ENCODE measurements around the gene ZMYM5. TPM values are rescaled to one million over a fixed set of nuclear protein-coding genes. Genes with fewer than 3 reads are reported as not detected.

The ZMYM5 gene
- total and polyA plus RNA-seq, 9 of the 15 experiments (the other 6 are each of a cell fraction or from before 2014, with no cell fraction given) = 5.4 to 11.9 (median 7.8) TPM

GRCh38 chr13:19782049-19782726 is 81.3 kb downstream of the ZMYM5 start:
- H3K4me2 ChIP-seq (ENCODE audit: insufficient read depth, low read length) = peak overlapping the region; percentile 87
- H2AFZ ChIP-seq (ENCODE audit: low read depth, low read length) = peak overlapping the region; percentile 93
- ATAC-seq (peak; percentile 76), DNase-seq (ENCODE audit: extremely low read depth in 1 of 4, low spot score in 3 of 4) (peak; percentile 9 to 37 (median 18)), FAIRE-seq (no peak)
- peaks cover 3 to 5% of the 10 kb centered on the region in 2 experiments; a peak in 3 of 5 replicates for H3K4me1 ChIP-seq (replicated peaks in 1 of 2; ENCODE audit: control insufficient read depth in 2 of 2, insufficient read depth in 2 of 2, low read length in 2 of 2)
- no peaks in the 10 kb centered on the region for H3K9me1 ChIP-seq (ENCODE audit: control insufficient read depth, insufficient read depth, low read length)
- no peaks in the 10 kb centered on the region for H4K20me1 ChIP-seq (replicated peaks; ENCODE audit: control insufficient read depth, insufficient read depth, low read length)
- BruUV-seq (replicated peaks) = TSS peak; percentile 93
- H3K79me2 ChIP-seq (ENCODE audit: control insufficient read depth, insufficient read depth, low read length) = peaks cover 31% of the 10 kb centered on the region
- intact Hi-C loops (cut with micrococcal nuclease) = loop anchor here (10.0 kb wide), 1 partner anchor 83 kb away; the partner anchor contains the start of gene ZMYM5
- WGBS (ENCODE audit: insufficient coverage, low coverage, missing lambda C conversion rate) = 1% methylated on average over 47 of the region's 77 CpGs
- peaks cover 2% of the 10 kb centered on the region; the same call in 1 of the 3 replicates for H3K36me3 ChIP-seq (ENCODE audit: control insufficient read depth, insufficient read depth, low read length)
- H3K9ac ChIP-seq (ENCODE audit: insufficient read depth in 1 of 2, low read depth in 2 of 2, low read length in 2 of 2) = peak overlapping the region; percentile 94 to 95
- no peaks in the 10 kb centered on the region for H3K27me3 ChIP-seq (ENCODE audit: control insufficient read depth in 2 of 2, insufficient read depth in 2 of 2, low read length in 2 of 2)
- in situ Hi-C loops (cut with MboI) = no loop called here
- H3K9me3 ChIP-seq (replicated peaks; ENCODE audit: control insufficient read depth, insufficient read depth, low read depth, low read length) = no peaks in the 10 kb centered on the region
- H3K4me3 ChIP-seq = peak overlapping the region; percentile 90
- H3K27ac ChIP-seq (ENCODE audit: extremely low read depth, low read depth, low read length) = peak overlapping the region; percentile 95
- CTCF ChIA-PET (ENCODE audit: low intra/inter-chr PET ratio) = no interaction called here
- POLR2A ChIA-PET = interaction anchor here (1.2 to 1.7 kb wide), 3 partner anchors 11 to 23 kb away, joined by 3 to 11 read pairs (median 8); no protein-coding TSS in a partner anchor
- TF ChIP-seq, protein P1, sequence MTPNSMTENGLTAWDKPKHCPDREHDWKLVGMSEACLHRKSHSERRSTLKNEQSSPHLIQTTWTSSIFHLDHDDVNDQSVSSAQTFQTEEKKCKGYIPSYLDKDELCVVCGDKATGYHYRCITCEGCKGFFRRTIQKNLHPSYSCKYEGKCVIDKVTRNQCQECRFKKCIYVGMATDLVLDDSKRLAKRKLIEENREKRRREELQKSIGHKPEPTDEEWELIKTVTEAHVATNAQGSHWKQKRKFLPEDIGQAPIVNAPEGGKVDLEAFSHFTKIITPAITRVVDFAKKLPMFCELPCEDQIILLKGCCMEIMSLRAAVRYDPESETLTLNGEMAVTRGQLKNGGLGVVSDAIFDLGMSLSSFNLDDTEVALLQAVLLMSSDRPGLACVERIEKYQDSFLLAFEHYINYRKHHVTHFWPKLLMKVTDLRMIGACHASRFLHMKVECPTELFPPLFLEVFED (CRISPR knock-in tag; conservative IDR thresholded peaks at IDR 0.05) = no peak
- TF ChIP-seq RBBP5 (IDR thresholded peaks at IDR 0.05; ENCODE audit: borderline replicate concordance, insufficient read depth, low read length, poor library complexity, severe bottlenecking) (peak; percentile 70), ZFX (CRISPR knock-in tag; IDR thresholded peaks at IDR 0.05) (peak; percentile 60), ZNF354B (CRISPR knock-in tag; IDR thresholded peaks at IDR 0.05) (no peak), ATF6 (CRISPR knock-in tag; IDR thresholded peaks at IDR 0.05) (no peak), RBM14 (IDR thresholded peaks at IDR 0.05; ENCODE audit: borderline replicate concordance, insufficient read depth, low read depth, low read length) (no peak), ZC3H11A (IDR thresholded peaks at IDR 0.05; ENCODE audit: low read depth, low read length) (no peak), ID3 (CRISPR knock-in tag; IDR thresholded peaks at IDR 0.05) (no peak), ID3 (tag; IDR thresholded peaks at IDR 0.05) (no peak), TCF7L2 (IDR thresholded peaks at IDR 0.05; ENCODE audit: low read depth, low read length) (no peak)
- TF ChIP-seq, protein P2, sequence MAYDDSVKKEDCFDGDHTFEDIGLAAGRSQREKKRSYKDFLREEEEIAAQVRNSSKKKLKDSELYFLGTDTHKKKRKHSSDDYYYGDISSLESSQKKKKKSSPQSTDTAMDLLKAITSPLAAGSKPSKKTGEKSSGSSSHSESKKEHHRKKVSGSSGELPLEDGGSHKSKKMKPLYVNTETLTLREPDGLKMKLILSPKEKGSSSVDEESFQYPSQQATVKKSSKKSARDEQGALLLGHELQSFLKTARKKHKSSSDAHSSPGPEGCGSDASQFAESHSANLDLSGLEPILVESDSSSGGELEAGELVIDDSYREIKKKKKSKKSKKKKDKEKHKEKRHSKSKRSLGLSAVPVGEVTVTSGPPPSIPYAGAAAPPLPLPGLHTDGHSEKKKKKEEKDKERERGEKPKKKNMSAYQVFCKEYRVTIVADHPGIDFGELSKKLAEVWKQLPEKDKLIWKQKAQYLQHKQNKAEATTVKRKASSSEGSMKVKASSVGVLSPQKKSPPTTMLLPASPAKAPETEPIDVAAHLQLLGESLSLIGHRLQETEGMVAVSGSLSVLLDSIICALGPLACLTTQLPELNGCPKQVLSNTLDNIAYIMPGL (CRISPR knock-in tag; IDR thresholded peaks at IDR 0.05) = no peak
- TF ChIP-seq, protein P3, sequence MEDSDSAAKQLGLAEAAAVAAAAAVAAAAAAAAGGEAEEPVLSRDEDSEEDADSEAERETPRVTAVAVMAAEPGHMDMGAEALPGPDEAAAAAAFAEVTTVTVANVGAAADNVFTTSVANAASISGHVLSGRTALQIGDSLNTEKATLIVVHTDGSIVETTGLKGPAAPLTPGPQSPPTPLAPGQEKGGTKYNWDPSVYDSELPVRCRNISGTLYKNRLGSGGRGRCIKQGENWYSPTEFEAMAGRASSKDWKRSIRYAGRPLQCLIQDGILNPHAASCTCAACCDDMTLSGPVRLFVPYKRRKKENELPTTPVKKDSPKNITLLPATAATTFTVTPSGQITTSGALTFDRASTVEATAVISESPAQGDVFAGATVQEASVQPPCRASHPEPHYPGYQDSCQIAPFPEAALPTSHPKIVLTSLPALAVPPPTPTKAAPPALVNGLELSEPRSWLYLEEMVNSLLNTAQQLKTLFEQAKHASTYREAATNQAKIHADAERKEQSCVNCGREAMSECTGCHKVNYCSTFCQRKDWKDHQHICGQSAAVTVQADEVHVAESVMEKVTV (CRISPR knock-in tag; IDR thresholded peaks at IDR 0.05) = no peak
